HepG2 (cell line): ENCODE data around the gene PBX2.
A peak's percentile ranks its signal among the peaks of the same experiment; 100 is the strongest.

Experiments used
- KLF16 ChIP-seq, 2 experiments: sonication (generic) in 1 of 2; formaldehyde crosslinking in 1 of 2; IDR thresholded peaks; 2 replicates each; pipeline versions ENCODE4 v1.6.1 to v1.8.0; 2016 to 2023; ENCODE audit warnings: missing genetic modification reagents in 2 of 2, missing compliant biosample characterization in 1 of 2
- PHF8 ChIP-seq: sonication (generic); formaldehyde crosslinking; IDR thresholded peaks from 2 replicates; pipeline ENCODE4 v1.5.0; 2020; ENCODE audit warnings: missing genetic modification reagents
- SIN3A ChIP-seq: IDR thresholded peaks from 2 replicates; pipeline ENCODE4 v1.6.1; 2011; ENCODE audit warnings: low read depth, mild to moderate bottlenecking, control low read depth, low read length, borderline replicate concordance
- ZBTB8A ChIP-seq: sonication (generic); formaldehyde crosslinking; IDR thresholded peaks from 2 replicates; pipeline ENCODE4 v1.4.0; 2020; ENCODE audit warnings: mild to moderate bottlenecking, low read depth, missing genetic modification reagents, borderline replicate concordance
- ZNF17 ChIP-seq: sonication (generic); formaldehyde crosslinking; IDR thresholded peaks from 2 replicates; pipeline ENCODE4 v1.5.0; 2020; ENCODE audit warnings: mild to moderate bottlenecking, missing genetic modification reagents
- ZNF557 ChIP-seq: sonication (generic); formaldehyde crosslinking; IDR thresholded peaks from 2 replicates; pipeline ENCODE4 v1.4.0; 2020; ENCODE audit warnings: missing genetic modification reagents
- TF ChIP-seq, protein P1 (sequence below): sonication (generic); formaldehyde crosslinking; IDR thresholded peaks from 2 replicates; pipeline ENCODE4 v1.5.1; 2020; ENCODE audit warnings: mild to moderate bottlenecking, missing genetic modification reagents, borderline replicate concordance
- TF ChIP-seq, protein P2 (sequence below): sonication (generic); formaldehyde crosslinking; IDR thresholded peaks from 2 replicates; pipeline ENCODE4 v1.5.0; 2020; ENCODE audit warnings: missing genetic modification reagents
- TF ChIP-seq, protein P3 (sequence below): sonication (generic); formaldehyde crosslinking; IDR thresholded peaks from 2 replicates; pipeline ENCODE4 v1.5.0; 2020; ENCODE audit warnings: mild to moderate bottlenecking, missing genetic modification reagents, moderate library complexity
- TF ChIP-seq, protein P4 (sequence below): sonication (generic); formaldehyde crosslinking; IDR thresholded peaks from 2 replicates; pipeline ENCODE4 v1.8.1; 2023; ENCODE audit warnings: mild to moderate bottlenecking, missing genetic modification reagents, borderline replicate concordance
- TF ChIP-seq, protein P5 (sequence below): sonication (generic); formaldehyde crosslinking; IDR thresholded peaks from 2 replicates; pipeline ENCODE4 v1.4.0; 2020; ENCODE audit warnings: low read depth, missing genetic modification reagents

DNA sequence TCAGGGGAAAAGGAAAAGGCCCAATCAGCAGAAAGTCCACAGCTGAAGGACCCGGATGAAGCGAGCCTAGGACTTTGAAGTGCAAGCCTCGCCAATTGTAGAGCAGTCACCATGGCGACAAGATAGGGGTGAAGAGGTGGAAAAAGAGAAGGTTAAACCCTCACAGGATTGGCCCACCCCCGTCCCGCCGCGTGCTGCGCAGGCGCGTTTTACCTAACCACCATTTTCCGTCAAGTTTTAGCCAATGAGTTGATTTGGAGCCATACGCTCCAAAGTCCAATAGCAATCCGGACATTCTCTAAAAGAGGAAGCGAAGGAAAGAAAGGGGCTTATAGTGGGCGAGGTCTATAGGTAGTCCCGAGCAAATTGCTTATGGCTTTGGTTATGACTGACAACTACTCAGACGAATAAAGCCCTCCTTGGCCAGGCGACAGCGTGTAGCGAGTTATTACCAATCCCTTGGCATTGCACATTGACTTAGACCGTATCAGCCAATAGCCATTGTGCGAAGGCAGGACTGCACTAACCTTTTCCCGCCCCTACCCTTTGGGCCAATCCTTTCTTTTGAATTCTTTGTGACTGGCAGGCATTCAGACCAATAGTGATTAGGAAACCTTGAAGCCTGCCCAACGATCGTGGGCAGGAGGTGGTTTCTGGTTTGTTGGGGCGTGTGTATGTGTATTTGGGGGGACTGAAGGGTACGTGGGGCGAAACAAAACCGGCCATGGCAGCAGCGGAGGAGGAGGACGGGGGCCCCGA, 12.0 kb downstream of the PBX2 start, which contains the start of gene RNF5:
- TF ChIP-seq, protein P1, sequence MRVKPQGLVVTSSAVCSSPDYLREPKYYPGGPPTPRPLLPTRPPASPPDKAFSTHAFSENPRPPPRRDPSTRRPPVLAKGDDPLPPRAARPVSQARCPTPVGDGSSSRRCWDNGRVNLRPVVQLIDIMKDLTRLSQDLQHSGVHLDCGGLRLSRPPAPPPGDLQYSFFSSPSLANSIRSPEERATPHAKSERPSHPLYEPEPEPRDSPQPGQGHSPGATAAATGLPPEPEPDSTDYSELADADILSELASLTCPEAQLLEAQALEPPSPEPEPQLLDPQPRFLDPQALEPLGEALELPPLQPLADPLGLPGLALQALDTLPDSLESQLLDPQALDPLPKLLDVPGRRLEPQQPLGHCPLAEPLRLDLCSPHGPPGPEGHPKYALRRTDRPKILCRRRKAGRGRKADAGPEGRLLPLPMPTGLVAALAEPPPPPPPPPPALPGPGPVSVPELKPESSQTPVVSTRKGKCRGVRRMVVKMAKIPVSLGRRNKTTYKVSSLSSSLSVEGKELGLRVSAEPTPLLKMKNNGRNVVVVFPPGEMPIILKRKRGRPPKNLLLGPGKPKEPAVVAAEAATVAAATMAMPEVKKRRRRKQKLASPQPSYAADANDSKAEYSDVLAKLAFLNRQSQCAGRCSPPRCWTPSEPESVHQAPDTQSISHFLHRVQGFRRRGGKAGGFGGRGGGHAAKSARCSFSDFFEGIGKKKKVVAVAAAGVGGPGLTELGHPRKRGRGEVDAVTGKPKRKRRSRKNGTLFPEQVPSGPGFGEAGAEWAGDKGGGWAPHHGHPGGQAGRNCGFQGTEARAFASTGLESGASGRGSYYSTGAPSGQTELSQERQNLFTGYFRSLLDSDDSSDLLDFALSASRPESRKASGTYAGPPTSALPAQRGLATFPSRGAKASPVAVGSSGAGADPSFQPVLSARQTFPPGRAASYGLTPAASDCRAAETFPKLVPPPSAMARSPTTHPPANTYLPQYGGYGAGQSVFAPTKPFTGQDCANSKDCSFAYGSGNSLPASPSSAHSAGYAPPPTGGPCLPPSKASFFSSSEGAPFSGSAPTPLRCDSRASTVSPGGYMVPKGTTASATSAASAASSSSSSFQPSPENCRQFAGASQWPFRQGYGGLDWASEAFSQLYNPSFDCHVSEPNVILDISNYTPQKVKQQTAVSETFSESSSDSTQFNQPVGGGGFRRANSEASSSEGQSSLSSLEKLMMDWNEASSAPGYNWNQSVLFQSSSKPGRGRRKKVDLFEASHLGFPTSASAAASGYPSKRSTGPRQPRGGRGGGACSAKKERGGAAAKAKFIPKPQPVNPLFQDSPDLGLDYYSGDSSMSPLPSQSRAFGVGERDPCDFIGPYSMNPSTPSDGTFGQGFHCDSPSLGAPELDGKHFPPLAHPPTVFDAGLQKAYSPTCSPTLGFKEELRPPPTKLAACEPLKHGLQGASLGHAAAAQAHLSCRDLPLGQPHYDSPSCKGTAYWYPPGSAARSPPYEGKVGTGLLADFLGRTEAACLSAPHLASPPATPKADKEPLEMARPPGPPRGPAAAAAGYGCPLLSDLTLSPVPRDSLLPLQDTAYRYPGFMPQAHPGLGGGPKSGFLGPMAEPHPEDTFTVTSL (CRISPR knock-in tag), result no peak
- TF ChIP-seq ZBTB8A (CRISPR knock-in tag) (no peak), SIN3A (peak; percentile 75; the same call in 1 of the 2 replicates), KLF16 (CRISPR knock-in tag; IDR thresholded peaks at IDR 0.05) (no peak), ZNF557 (no peak), PHF8 (CRISPR knock-in tag) (no peak), ZNF17 (CRISPR knock-in tag) (no peak)
- TF ChIP-seq, protein P2, sequence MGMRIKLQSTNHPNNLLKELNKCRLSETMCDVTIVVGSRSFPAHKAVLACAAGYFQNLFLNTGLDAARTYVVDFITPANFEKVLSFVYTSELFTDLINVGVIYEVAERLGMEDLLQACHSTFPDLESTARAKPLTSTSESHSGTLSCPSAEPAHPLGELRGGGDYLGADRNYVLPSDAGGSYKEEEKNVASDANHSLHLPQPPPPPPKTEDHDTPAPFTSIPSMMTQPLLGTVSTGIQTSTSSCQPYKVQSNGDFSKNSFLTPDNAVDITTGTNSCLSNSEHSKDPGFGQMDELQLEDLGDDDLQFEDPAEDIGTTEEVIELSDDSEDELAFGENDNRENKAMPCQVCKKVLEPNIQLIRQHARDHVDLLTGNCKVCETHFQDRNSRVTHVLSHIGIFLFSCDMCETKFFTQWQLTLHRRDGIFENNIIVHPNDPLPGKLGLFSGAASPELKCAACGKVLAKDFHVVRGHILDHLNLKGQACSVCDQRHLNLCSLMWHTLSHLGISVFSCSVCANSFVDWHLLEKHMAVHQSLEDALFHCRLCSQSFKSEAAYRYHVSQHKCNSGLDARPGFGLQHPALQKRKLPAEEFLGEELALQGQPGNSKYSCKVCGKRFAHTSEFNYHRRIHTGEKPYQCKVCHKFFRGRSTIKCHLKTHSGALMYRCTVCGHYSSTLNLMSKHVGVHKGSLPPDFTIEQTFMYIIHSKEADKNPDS, result no peak
- TF ChIP-seq, protein P3, sequence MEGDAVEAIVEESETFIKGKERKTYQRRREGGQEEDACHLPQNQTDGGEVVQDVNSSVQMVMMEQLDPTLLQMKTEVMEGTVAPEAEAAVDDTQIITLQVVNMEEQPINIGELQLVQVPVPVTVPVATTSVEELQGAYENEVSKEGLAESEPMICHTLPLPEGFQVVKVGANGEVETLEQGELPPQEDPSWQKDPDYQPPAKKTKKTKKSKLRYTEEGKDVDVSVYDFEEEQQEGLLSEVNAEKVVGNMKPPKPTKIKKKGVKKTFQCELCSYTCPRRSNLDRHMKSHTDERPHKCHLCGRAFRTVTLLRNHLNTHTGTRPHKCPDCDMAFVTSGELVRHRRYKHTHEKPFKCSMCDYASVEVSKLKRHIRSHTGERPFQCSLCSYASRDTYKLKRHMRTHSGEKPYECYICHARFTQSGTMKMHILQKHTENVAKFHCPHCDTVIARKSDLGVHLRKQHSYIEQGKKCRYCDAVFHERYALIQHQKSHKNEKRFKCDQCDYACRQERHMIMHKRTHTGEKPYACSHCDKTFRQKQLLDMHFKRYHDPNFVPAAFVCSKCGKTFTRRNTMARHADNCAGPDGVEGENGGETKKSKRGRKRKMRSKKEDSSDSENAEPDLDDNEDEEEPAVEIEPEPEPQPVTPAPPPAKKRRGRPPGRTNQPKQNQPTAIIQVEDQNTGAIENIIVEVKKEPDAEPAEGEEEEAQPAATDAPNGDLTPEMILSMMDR (CRISPR knock-in tag), result no peak
- TF ChIP-seq, protein P4, sequence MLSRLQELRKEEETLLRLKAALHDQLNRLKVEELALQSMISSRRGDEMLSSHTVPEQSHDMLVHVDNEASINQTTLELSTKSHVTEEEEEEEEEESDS (CRISPR knock-in tag), result no peak
- TF ChIP-seq, protein P5, sequence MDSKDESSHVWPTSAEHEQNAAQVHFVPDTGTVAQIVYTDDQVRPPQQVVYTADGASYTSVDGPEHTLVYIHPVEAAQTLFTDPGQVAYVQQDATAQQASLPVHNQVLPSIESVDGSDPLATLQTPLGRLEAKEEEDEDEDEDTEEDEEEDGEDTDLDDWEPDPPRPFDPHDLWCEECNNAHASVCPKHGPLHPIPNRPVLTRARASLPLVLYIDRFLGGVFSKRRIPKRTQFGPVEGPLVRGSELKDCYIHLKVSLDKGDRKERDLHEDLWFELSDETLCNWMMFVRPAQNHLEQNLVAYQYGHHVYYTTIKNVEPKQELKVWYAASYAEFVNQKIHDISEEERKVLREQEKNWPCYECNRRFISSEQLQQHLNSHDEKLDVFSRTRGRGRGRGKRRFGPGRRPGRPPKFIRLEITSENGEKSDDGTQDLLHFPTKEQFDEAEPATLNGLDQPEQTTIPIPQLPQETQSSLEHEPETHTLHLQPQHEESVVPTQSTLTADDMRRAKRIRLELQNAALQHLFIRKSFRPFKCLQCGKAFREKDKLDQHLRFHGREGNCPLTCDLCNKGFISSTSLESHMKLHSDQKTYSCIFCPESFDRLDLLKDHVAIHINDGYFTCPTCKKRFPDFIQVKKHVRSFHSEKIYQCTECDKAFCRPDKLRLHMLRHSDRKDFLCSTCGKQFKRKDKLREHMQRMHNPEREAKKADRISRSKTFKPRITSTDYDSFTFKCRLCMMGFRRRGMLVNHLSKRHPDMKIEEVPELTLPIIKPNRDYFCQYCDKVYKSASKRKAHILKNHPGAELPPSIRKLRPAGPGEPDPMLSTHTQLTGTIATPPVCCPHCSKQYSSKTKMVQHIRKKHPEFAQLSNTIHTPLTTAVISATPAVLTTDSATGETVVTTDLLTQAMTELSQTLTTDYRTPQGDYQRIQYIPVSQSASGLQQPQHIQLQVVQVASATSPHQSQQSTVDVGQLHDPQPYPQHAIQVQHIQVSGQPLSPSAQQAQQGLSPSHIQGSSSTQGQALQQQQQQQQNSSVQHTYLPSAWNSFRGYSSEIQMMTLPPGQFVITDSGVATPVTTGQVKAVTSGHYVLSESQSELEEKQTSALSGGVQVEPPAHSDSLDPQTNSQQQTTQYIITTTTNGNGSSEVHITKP, result no peak; the same call in 1 of the 2 replicates
